Inflammatory macrophage treated with lipopolysaccharide for 1 hour (primary cell): Measurements from ENCODE around the gene KCTD2.
A peak's percentile ranks its signal among the peaks of the same experiment; 100 is the strongest.
"Not testable (repeated sequence)": the region's sequence is repeated elsewhere in the genome, so short reads cannot be mapped to it uniquely, and the experiment has no call there.

Experiments used
- DNase-seq, 2 donors: peaks; one replicate each; pipeline ENCODE4 v3.0.0-alpha.2; 2020 to 2022

The KCTD2 gene

GRCh38 chr17:75059369-75060345 is 12.6 kb downstream of the KCTD2 start:
- DNase-seq: peak; percentile 58 to 61

GRCh38 chr17:75060434-75061054 is 13.5 kb downstream of the KCTD2 start:
- no peak for DNase-seq

- DNase-seq: no peak
Observed at GRCh38 chr17:75061055-75061438, 14.0 kb downstream of the KCTD2 start.

GRCh38 chr17:75061618-75062017 is 14.6 kb downstream of the KCTD2 start:
- no peak for DNase-seq

- DNase-seq: no peak
Observed at GRCh38 chr17:75063201-75063600, 16.2 kb downstream of the KCTD2 start.

GRCh38 chr17:75063626-75064025 is 16.6 kb downstream of the KCTD2 start:
- DNase-seq: no peak

GRCh38 chr17:75064040-75064439 is 17.0 kb downstream of the KCTD2 start:
- no peak for DNase-seq

- no peak for DNase-seq
Observed at GRCh38 chr17:75064460-75064859, 17.4 kb downstream of the KCTD2 start.

GRCh38 chr17:75064867-75065561 is 18.0 kb downstream of the KCTD2 start:
- DNase-seq: no peak

- DNase-seq: no peak
Observed at GRCh38 chr17:75065562-75066151, 18.6 kb downstream of the KCTD2 start.

- no peak for DNase-seq
Observed at GRCh38 chr17:75067856-75068255, 20.8 kb downstream of the KCTD2 start.

- DNase-seq: no peak
Observed at GRCh38 chr17:75068750-75069149, 21.7 kb downstream of the KCTD2 start.

- DNase-seq: no peak
Observed at GRCh38 chr17:75069783-75070182, 22.8 kb downstream of the KCTD2 start.

- DNase-seq: not testable (repeated sequence)
Observed at GRCh38 chr17:75071478-75072271, 24.6 kb downstream of the KCTD2 start.

- DNase-seq: not testable (repeated sequence)
Observed at GRCh38 chr17:75072909-75073308, 25.9 kb downstream of the KCTD2 start.

- no peak for DNase-seq
Observed at GRCh38 chr17:75073618-75074047, 26.6 kb downstream of the KCTD2 start.

GRCh38 chr17:75074532-75074931 is 27.5 kb downstream of the KCTD2 start:
- peak in 1 of 2 donors; percentile 10 for DNase-seq

GRCh38 chr17:75075597-75076336 is 28.7 kb downstream of the KCTD2 start:
- peak; percentile 86 to 96 for DNase-seq

- DNase-seq: no peak
Observed at GRCh38 chr17:75077072-75077495, 30.1 kb downstream of the KCTD2 start.

- peak; percentile 58 to 86 for DNase-seq
Observed at GRCh38 chr17:75077496-75078283, 30.7 kb downstream of the KCTD2 start.
